HG03095 (cell line): ENCODE data around the gene MAGEB17.
"Not testable (repeated sequence)": the region's sequence is repeated elsewhere in the genome, so short reads cannot be mapped to it uniquely, and the experiment has no call there.

ENCODE experiments used
- ATAC-seq: cut with Tn5 transposase; IDR thresholded peaks from one replicate; pipeline ENCODE4 v1.9.1; 2021; ENCODE audit warnings: moderate library complexity; ENCODE audit not compliant: unreplicated experiment

MAGEB17 gene

DNA sequence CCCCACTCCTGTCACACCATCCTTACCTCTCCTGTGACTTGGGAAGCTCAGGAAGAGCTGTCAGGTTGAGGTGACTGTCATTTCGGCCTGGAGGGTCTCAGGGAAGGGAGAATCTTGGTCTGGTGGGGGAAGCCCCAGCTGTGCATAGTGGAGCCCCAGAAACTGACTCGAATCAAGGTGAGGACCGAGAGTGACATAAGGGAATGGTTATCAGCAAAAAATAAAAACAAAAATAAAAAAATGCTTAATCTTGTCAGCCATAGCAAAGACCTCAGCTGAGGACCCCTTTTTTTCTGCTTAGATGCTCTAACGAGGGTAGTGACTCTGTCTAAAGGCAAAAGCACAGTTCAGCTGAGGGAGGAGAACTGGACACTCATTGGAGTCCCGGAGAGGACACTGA is at the start of gene MAGEB17:
MAGEB17 (plus strand) TSS at position 301 of the 400 bp plus-strand sequence. CDS start 2,902 bp downstream, outside the sequence.
- ATAC-seq, result no peak

DNA sequence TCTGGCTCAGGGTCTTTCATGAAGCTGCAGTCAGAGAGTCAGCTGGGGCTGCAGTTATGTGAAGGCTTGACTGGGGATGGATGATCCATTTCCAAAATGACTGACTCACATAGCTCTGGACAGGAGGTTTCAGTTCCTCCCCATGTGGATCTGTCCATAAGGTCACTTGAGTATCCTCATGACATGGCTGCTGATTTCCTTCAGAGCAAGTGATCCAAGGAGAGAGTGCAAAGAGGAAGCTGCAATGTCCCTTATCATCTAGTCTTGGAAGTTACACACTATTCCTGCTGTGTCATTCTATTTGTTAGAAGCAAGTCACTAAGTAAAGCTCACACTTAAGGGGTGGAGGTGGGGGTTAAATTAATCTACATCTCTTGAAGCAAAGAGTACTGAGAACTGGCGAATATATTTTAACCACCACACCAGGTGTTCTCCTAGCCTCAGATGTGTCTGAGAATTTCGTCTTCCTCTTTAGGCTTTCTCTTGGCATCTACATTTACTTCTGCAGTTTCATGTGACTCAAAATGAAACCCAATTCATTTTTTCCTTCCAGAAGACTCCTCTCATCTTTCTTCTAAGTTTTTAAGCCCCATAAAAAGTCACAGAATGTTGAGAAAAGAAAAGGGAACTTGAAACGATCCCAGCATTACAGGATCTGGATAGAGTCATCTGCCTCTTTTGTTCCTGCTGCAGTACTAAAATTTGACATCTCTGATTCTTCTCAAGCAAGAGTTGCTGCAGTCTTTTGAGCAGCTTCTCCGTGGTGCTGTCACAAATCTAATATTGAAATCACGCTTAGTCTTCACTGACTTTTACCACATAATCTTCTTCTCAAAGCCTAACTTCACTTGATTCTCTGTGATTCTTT is 47.7 kb upstream of the MAGEB17 start:
- ATAC-seq, result peak; percentile 80

- no peak for ATAC-seq
Observed at GRCh38 chrX:16120431-16120830, 46.9 kb upstream of the MAGEB17 start.

DNA sequence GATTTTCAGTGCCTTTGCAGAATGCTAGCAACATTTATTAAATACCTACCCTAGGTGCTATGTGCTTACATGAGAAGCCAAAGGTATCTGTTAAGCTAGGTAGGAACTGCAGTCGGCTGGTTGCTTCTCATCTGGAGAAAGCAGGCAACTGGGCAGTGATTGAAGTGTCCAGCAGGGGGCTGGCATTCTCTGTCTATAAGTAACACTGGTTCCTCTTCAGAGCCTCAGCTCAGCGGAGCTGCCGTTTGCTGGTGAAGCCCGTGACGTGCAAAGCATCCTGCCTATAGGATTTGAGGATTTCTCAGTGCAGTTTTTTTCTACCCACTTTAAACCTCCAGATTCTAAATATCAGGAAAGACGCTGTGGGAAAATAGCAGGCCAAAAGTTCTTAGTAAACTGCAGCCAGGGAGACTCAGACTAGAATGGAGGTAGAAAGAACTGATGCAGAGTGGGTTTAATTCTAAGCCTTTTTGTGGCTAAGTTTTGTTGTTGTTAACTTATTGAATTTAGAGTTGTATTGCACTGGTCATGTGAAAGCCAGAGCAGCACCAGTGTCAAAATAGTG is 44.0 kb upstream of the MAGEB17 start, which contains the start of gene GRPR:
GRPR (plus strand) TSS at position 344 of the 565 bp plus-strand sequence. CDS start 389 bp downstream, outside the sequence.
- ATAC-seq, result peak; percentile 54

GRCh38 chrX:16124201-16124600 is 43.1 kb upstream of the MAGEB17 start:
- ATAC-seq, result no peak

DNA sequence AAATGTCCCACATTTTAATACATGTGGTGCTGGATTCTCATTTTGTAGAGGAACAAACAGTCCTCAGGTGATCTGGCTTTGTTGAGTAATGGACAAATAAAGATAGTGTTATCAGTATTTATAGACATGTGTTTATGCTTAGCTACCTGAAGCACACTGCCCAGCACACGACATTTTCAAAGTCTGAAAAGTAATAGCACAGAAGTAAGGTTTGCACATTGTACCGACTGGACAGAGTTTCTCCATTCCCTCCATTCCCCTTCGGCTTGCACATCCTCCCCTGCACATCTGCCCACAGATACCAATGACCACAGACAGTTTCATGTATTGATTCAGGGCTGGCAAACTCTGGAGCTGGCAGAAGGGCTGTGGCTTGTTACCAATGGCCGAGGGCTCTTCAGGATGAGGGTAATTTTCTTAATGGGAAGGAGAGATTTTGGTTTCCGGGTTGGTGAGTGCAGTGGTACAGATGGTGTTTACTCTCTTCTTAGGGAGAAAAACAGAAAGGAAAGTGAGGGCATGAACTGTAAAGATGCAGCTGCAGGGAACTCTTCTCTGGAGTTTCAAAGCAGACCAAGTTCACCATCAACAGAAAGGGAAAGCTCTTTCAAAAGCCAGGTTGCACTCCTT is 41.6 kb upstream of the MAGEB17 start:
- ATAC-seq, result no peak

DNA sequence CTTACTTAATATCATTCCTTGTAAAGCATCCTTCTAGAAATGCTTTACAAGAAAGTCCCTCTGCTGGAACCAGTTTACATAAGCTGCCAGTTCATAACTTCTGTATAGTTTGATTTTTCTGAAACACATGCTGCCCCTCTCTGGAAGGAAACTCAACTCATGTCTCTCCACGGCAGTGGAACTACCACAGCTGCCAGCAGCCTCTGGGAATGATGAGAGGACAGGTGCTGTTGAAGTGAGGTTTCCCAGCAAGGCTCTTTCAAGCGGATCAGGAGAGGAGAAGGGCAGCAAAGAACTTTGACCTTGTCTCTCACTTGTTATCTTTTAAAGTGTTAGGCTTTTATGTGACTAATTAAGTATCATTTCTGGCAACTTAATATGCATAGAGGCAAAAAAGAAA is 36.6 kb upstream of the MAGEB17 start:
- no peak for ATAC-seq

DNA sequence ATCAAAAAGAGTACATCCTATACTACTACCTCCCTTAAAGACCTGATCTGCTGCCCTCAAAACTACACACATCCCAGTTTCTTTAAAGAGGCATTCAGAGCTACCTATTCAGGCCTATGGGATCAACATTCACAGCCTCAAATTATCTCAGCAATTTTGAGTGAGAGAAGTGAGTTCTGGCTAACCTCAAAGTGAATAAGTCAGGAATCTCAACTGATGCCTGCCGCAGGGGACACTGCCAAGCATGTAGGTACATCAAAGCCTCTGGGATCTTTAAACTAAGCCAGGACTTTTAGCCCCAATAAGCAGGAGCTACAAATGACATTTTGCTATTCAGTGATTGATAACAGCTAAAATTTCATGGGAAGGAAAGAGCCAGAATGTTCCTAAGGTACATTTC is 32.3 kb upstream of the MAGEB17 start:
- ATAC-seq, result no peak

GRCh38 chrX:16136080-16136479 is 31.2 kb upstream of the MAGEB17 start:
- ATAC-seq, result no peak

DNA sequence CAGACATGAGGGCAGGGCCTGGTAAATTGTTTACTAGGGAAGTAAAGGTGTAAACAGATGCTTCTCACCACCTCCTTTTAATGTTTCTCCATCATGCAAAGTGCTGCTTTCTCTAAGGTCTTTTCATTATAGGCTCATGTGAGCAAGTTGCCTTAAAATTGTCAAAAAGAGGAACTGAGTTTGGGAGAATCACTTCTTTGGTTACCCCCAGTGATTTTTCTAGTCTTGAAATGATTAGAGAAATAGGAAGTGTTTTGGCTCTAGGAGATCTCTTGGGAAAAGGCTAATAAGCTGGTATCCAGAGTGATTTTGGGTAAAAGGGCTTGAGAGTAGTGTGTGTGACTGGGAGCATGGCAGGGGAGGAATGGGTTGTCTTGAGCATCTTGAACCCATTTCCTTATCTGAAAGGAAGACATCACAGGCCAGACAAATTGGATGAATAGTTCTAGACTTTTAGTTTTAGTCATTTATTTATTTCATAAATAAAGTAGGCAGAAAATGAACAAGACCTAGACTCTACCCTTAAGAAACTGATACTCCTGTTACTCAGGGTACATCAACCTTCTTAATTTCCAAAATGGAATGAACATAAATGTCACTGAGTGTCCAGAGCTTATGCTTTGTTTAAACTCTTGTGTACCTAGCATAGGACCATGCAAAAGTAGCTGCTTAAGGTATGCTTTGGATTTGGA is 29.7 kb upstream of the MAGEB17 start:
- peak; percentile 87 for ATAC-seq

DNA sequence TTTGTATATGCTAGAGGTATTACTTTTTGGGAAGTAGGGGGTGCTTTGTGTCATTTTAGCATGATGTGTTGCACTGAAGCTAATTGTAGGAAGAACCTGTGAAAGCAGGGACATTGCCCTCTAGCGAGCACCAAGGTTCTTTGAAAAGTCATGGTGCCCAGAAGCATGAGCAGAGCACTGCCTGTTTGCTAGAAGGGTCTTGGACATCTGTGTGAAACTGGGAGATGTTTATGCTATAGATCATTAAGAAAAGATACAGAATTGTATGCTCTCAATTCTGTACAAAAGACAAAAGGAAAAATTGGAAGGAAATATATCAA is 29.2 kb upstream of the MAGEB17 start:
- peak; percentile 36 for ATAC-seq

GRCh38 chrX:16140448-16140847 is 26.8 kb upstream of the MAGEB17 start:
- ATAC-seq, result no peak

DNA sequence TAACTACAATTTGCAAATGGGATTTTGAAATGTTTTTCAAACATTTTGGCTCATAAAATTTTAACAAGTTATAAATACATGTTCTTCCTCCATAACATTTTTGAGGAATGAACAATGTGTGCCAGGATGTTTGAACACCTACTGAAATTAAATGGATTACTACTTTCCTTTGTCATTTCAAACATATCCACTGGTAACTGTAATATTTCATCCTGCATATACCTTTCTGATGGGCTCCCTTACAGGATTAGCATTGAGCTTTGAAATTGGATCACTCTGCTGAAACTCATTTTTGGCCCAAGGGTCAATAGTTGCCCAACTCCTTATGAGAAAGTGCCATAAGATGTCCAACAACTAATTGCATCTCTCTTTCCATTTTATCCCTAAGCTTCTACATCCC is 26.3 kb upstream of the MAGEB17 start:
- no peak for ATAC-seq

- no peak for ATAC-seq
Observed at GRCh38 chrX:16141422-16142245, 25.6 kb upstream of the MAGEB17 start.

GRCh38 chrX:16142246-16142558 is 25.1 kb upstream of the MAGEB17 start:
- ATAC-seq, result no peak

- ATAC-seq, result no peak
Observed at GRCh38 chrX:16143968-16144367, 23.3 kb upstream of the MAGEB17 start.

DNA sequence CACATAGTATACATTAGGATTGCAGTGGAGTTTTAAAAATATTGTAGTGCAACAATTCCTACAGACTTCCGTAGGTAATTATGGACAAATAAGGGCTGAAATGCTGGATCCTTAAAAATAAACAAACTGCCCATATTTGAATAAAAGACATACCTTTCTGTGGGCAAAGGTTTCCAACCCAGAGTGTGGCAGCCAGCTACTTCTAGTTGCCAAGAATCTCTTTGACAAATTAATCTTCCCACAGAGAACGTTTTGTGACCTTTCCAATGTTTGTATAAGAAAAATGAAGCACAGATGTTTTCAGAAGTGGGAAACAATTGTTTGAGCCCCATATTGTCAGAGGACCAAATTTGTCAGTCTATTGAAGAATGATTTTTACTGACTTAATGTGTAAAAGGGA is 22.9 kb upstream of the MAGEB17 start:
- ATAC-seq, result no peak

DNA sequence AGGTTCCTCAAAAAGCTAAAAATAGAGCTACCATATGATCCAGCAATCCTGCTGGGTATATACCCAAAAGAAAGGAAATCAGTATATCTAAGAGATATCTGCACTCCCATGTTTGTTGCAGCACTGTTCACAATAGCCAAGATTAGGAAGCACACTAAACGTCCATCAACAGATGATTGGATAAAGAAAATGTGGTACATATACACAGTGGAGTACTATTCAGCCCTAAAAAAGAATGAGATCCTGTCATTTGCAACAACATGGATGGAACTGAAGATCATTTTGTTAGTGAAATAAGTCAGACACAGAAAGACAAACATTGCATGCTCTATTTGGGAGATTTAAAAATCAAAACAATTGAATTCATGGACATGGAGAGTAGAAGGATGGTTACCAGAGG is 22.2 kb upstream of the MAGEB17 start:
- ATAC-seq, result not testable (repeated sequence)

DNA sequence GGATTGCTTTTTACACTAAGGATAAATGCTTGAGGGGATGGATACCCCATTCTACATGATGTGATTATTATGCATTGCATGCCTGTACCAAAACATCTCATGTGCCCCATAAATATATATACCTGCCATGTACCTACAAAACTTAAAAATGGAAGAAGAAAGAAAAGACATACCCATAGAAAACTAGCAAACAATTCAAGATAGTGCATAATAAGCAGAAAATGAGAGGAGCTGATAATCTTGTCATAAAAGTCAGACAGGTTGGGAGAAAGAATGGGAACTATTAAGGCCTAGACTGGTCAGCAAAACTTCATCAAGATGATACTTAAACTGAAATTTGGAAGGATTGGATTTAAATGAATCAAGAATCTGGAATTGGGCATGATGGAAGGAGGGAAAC is 21.6 kb upstream of the MAGEB17 start:
- ATAC-seq, result no peak

- no peak for ATAC-seq
Observed at GRCh38 chrX:16148896-16149295, 18.4 kb upstream of the MAGEB17 start.

- ATAC-seq, result no peak
Observed at GRCh38 chrX:16155581-16156096, 11.6 kb upstream of the MAGEB17 start.
